Dedifferentiated amniotic fluid mesenchymal stem cell (primary cell): ENCODE data around the gene MGA.
A peak's percentile ranks its signal among the peaks of the same experiment; 100 is the strongest.
"Not testable (repeated sequence)": the region's sequence is repeated elsewhere in the genome, so short reads cannot be mapped to it uniquely, and the experiment has no call there.

Experiments used
- DNase-seq: peaks from one replicate; pipeline ENCODE4 v3.0.0-alpha.2; 2016; ENCODE audit errors: extremely low spot score

MGA gene

GRCh38 chr15:41714291-41714690 lies 54.1 kb downstream of the MGA start:
- no peak for DNase-seq

- no peak for DNase-seq
Observed at GRCh38 chr15:41716864-41717263, 56.7 kb downstream of the MGA start.

GRCh38 chr15:41727143-41727542 lies 66.9 kb downstream of the MGA start:
- DNase-seq, result no peak

- not testable (repeated sequence) for DNase-seq
Observed at GRCh38 chr15:41728061-41728460, 67.9 kb downstream of the MGA start.

- DNase-seq, result no peak
Observed at GRCh38 chr15:41730543-41730942, 70.3 kb downstream of the MGA start.

GRCh38 chr15:41732483-41732882 lies 72.3 kb downstream of the MGA start:
- no peak for DNase-seq

GRCh38 chr15:41734079-41734478 lies 73.9 kb downstream of the MGA start:
- DNase-seq, result no peak

DNA sequence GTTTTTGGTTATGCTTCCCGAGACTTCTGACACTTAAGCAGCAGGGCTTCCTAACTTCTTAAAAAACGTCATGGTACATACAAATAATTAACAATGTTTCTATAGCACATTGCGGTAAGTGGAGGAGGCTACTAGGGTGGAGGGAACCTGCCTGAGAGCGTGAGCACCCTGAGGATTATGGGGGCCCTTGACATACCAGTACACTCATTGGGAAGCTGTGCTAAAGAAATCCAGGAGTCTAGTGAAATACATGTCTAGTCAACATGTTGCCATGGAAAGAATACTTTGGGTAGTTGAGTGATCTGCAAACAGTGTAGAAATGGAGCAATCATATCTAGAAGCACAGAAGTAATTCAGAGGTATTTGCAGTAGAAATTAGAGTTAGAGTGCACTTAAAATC lies 74.8 kb downstream of the MGA start:
- no peak for DNase-seq

DNA sequence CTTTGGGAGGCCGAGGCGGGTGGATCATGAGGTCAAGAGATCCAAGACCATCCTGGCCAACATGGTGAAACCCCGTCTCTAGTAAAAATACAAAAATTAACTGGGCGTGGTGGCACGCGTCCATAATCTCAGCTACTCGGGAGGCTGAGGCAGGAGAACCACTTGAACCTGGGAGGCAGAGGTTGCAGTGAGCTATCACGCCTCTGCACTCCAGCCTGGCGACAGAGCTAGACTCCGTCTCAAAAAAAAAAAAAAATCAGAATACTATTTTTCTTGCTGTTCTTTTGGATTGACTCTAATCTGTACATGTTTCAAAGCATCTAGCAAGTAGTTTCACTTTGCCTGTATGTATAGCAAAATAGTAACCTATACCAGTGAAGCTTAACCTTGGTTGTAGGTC lies 75.3 kb downstream of the MGA start:
- DNase-seq, result not testable (repeated sequence)

DNA sequence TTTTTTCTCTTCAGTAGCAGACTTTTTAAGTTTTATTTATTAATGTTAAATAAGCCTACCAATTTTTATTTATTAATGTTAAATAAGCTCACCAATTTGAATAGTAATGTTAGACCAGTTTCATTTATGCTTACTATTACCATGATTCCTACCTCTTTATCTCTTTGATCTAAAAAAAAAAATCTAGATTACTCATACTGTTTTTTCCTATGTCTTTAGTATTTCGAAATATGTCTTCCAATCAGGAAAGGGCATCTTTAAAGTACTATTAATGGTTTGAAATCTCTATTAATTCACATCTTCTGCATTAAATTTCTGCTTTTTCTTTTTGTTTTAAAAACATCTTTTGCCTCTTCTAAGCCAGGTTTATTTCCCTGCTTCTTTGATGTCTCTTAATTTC lies 86.6 kb downstream of the MGA start:
- no peak for DNase-seq

- no peak for DNase-seq
Observed at GRCh38 chr15:41756198-41756597, 96.0 kb downstream of the MGA start.

DNA sequence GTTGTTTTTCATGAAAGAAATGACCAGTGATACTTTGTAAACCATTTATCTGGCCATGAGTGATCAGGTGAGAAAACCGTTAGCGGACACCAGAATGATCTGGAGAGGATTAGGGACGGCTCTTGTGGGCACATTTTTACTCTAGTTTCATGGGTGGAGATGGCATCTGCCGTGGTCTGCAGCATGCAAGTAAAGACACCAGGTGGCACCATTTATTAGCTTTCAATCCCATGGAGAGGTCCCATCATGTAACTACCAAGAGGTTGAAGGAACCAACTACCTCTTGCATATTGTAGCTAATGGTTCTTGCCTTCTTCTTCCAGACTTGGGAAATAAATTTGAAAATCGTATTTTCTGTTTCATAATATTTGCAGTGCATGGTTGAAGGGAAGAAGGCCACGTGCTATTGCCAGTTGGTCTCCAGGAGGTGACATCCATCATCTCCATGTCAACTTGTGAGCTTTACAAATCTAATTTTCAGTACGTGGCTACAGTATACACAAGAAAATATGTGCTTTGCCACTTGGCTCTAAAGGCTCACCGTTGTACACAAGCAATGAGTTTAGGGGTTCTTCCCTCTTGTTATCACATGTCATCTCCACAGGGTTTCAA lies 112.6 kb downstream of the MGA start:
- peak; percentile 79 for DNase-seq

DNA sequence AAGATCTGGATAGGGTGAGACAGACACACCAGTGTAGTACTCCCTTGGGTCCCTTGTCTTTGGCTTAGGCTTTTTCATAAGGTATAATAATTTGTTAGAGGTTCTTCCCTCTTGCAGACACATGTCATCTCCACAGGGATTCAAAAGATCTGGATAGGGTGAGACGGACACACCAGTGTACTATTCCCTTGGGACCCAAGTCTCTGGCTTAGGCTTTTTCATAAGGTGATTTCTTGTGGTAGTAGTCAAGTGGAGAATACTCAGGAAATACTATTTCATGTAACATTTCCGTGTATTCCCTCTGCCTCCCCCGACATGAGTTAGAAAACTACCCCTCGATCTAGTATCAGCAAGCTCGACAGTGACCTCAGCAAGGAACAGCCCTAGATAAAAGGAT lies 113.1 kb downstream of the MGA start:
- no peak for DNase-seq

DNA sequence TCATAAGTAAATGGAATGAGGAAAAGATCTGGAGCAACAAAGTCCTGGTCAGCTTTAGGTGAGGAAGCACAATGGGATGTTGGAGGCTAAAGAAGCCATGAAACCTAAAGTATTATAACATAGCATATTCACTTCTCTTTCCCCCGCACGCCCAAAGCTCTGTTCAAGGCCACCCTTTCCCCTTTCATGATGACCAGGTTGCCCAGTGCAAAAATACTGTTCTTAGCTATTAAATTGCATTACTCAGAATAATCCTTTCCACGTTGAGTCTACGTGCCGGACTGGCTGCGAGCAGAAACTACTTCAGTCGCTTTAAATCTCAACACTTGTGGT lies 113.5 kb downstream of the MGA start:
- no peak for DNase-seq

- DNase-seq, result peak; percentile 97
Observed at GRCh38 chr15:41774062-41774881, 114.1 kb downstream of the MGA start, which contains the start of gene MAPKBP1. TSS of gene MAPKBP1 (plus strand) at chr15:41774484. CDS start at chr15:41775276, 792 bp downstream.

GRCh38 chr15:41774882-41775417 lies 114.7 kb downstream of the MGA start:
- DNase-seq, result no peak

DNA sequence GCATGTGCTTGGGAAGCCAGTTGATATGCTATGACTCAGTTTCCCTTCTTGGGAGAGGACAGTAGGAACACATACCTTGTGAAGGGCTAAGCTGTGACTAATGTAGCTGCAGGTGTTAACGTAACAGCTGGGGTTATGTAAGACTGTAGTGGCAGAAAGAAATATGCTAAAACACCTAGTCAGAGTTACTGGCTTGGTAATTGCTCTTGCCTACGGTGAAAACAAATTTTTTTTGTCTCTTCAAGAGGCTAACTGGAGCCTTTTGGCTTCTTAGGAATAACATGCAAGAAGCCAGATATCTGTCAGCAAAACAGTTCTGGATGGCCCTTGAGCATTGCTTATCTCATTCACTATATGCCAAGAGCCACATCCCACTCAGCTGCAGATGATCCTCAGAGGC lies 115.4 kb downstream of the MGA start:
- no peak for DNase-seq

- DNase-seq, result no peak
Observed at GRCh38 chr15:41777421-41777973, 117.3 kb downstream of the MGA start.

GRCh38 chr15:41778521-41778920 lies 118.3 kb downstream of the MGA start:
- DNase-seq, result no peak

- no peak for DNase-seq
Observed at GRCh38 chr15:41779662-41780157, 119.5 kb downstream of the MGA start.

DNA sequence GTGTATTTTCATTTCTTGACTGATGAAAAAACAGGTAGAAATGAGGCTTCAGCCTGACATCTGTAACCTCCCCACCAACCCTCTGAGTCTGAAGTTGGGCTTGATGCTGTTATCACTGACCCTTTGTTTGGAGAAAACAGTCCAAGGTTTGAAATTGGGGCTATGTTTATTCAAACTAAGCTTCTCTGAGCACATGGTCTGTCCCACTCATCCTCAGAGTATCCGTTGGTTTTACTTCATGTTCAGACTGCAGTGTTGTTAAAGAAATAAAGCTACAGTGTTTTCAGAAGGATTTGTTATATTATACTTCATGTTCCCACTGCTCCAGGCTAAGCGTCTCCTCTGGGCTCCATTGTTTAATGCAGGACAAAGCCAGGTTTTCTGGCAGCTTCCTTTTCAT lies 120.1 kb downstream of the MGA start:
- DNase-seq, result no peak

- DNase-seq, result no peak
Observed at GRCh38 chr15:41780727-41781126, 120.5 kb downstream of the MGA start.
